Duodenal mucosa (tissue), 2 donors: ENCODE results near the gene TRAF3IP1.
A peak's percentile ranks its signal among the peaks of the same experiment; 100 is the strongest.

Experiments
- H3K27ac ChIP-seq: one replicate; pipeline ENCODE4 v1.7.0; 2013; ENCODE audit warnings: low read depth, low read length
- H3K27me3 ChIP-seq, 2 donors: one replicate each; pipeline ENCODE4 v1.7.0; 2013; ENCODE audit warnings: low read length in 2 of 2, control low read depth in 1 of 2; ENCODE audit not compliant: insufficient read depth in 2 of 2, control insufficient read depth in 1 of 2
- H3K36me3 ChIP-seq, 2 donors: one replicate each; pipeline ENCODE4 v1.7.0; 2013; ENCODE audit warnings: low read length in 2 of 2, control low read depth in 1 of 2; ENCODE audit not compliant: insufficient read depth in 2 of 2, control insufficient read depth in 1 of 2
- H3K4me1 ChIP-seq, 2 donors: one replicate each; pipeline ENCODE4 v1.7.0; 2013; ENCODE audit warnings: low read length in 2 of 2, control low read depth in 1 of 2; ENCODE audit not compliant: insufficient read depth in 2 of 2, control insufficient read depth in 1 of 2
- H3K4me3 ChIP-seq, 2 donors: one replicate each; pipeline ENCODE4 v1.7.0; 2013; ENCODE audit warnings: low read length in 2 of 2, low read depth in 1 of 2
- H3K9ac ChIP-seq, 2 donors: one replicate each; pipeline ENCODE4 v1.7.0; 2013; ENCODE audit warnings: low read length in 2 of 2, low read depth in 1 of 2
- H3K9me3 ChIP-seq, 2 donors: one replicate each; pipeline ENCODE4 v1.7.0; 2013; ENCODE audit warnings: low read length in 2 of 2, control low read depth in 1 of 2; ENCODE audit not compliant: control insufficient read depth in 1 of 2

The TRAF3IP1 gene

DNA sequence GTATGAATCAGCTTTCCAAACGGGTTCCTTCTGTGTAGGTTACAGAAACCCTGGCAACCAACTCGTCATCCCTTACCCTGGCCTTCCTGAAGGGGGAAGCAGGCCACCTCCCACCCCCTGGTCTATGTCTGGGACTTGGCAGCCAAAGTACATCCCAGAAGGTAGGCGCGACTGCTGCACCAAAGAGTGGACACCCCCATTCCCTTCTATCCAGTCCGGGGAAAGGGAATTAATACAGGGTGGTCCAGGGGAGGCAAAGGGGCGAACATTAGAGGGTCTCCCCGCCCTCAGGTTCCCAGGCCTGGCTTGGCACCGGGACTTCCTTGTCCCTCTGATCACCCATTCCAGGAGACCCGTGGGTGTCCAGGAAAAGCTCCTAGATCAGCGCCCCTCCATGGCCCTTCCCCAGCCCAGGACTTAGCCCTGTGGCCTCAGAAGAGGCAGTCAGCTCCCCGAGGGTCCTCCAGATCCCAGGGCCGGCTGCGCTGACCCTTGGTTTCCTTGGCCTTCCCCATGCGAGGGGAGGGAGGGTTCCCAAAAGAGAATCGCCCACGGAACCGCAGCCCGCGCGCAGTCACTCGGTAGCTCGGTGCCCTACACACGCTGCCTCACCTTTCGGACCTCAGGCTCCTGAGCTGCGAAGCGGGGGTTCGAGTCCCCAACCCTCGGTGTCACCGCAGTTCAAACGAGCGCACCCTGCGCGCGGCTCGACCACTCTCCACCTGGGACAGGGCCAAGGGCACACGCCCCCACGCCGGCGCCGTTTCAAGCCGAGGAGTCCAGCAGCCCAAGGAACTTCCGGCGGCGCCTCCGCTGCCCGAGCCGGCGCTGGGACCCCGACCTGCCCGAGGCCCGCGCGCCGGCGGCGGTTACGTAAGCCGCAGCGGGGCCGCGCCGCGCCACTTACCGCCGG, 32.3 kb upstream of the TRAF3IP1 start, which contains the start of gene PER2:
Gene PER2 (minus strand): TSS at position 874 of the 913 bp plus-strand sequence. CDS start 10,674 bp downstream, outside the sequence.
- Histone ChIP-seq H3K27ac (peak within 1 kb of the TSS; percentile 79), H3K4me1 (peaks cover 67 to 68% of the 10 kb centered on the region in 2 donors)

DNA sequence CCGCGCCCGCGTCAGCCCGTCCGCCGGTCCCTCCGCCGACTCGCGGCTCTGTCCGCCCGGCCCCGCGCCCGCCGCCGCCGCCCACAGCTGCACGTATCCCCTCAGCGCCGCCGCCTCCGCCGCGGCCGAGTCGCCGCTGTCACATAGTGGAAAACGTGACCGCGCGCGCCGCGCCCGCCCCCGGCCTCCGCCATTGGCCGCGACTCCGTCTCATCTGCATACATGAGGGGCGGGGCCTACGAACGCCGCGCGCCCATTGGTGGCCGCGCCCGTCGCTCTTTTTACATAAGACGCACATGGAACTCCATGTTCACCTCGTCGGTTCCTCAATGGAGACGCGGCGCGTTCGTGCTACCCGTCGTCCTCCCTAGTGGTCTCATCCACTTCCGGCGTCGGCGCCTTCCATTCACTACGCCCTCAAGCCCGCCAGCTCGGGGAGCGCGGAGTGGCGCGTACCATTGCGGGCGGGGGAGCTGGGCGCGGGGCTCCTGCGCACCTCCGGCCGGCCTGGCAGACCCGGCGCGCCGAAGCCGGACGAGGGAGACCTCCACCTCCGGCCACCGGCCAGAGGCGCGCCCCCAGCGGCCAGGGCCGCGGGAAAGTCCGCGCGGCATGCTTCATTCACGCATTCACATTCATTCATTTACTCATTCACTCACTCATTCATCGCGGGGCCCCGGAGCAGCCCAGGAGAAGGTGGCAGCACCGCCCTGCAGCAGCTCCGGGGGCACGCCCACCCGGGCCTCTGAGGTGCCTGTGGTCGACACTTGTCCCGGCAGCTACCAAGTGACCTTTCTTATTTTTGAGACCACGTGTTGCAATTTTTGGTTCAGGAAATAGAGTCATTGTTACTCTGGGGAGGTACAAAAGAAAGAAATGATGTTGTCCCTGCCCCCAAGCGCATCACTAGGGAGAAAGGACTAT, 31.4 kb upstream of the TRAF3IP1 start:
- Histone ChIP-seq H3K9ac (peak overlapping the region; percentile 71 to 86), H3K9me3 (no peaks in the 10 kb centered on the region), H3K4me3 (peak overlapping the region; percentile 69 to 87), H3K4me1 (peaks cover 60 to 62% of the 10 kb centered on the region in 2 donors), H3K36me3 (no peaks in the 10 kb centered on the region), H3K27ac (peak overlapping the region; percentile 79), H3K27me3 (no peaks in the 10 kb centered on the region)

More for the DNA sequence above, 32.3 kb upstream of the TRAF3IP1 start, which contains the start of gene PER2:
- H3K9ac ChIP-seq: peak within 1 kb of the TSS; percentile 86 to 97
- peak within 1 kb of the TSS; percentile 85 to 87 for H3K4me3 ChIP-seq
- H3K36me3 ChIP-seq: no peaks in the 10 kb centered on the region
- no peaks in the 10 kb centered on the region for H3K27me3 ChIP-seq
- H3K9me3 ChIP-seq: no peaks in the 10 kb centered on the region

DNA sequence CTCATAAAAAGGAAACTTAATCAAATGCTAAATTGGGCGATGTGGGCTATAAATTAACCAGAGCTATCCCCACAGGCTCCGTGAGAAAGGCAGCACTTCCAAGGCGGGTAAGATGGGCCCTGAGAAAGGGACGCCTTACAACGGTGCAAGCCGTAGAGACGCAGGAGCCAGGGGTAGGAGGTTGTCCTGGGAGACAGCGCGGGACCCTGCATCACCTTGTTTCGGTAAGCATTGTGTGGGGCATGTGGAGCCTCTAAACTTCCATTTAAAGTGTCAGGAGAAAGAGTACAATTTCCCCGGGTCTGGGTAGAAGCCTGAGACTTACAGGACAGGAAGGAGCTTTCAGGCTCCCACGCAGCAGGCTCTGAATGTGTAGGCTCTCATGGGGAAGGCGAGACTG, 30.7 kb upstream of the TRAF3IP1 start:
- Histone ChIP-seq H3K4me1 (peaks cover 63 to 66% of the 10 kb centered on the region in 2 donors), H3K36me3 (no peaks in the 10 kb centered on the region), H3K27ac (peak overlapping the region; percentile 4), H3K4me3 (peak overlapping the region; percentile 67 to 69), H3K27me3 (no peaks in the 10 kb centered on the region), H3K9me3 (no peaks in the 10 kb centered on the region), H3K9ac (peak overlapping the region; percentile 71 to 74)

DNA sequence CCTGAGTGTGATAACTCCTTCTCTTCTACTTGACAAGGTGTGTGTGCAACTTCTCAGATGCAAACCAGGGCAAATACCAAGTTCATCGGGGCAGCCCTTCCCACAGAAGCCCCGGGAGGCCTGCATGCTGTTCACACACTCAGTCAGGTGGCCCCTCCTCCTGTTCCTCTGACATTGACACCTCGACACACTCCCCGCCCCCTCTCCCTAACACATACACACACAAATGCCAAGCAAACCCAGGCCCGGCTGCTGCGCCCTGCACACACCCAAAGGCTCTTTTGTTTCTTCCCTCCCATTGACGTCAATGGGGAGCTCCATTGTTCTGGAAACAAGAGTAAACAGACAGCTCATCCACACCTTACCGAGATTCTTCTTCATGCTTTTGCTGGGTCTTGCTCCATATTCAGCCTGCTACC, 30.2 kb upstream of the TRAF3IP1 start:
- H3K27ac ChIP-seq: peak overlapping the region; percentile 4
- H3K36me3 ChIP-seq: no peaks in the 10 kb centered on the region
- H3K9me3 ChIP-seq: no peaks in the 10 kb centered on the region
- no peaks in the 10 kb centered on the region for H3K27me3 ChIP-seq
- H3K4me1 ChIP-seq: peaks cover 63 to 66% of the 10 kb centered on the region in 2 donors
- peak overlapping the region; percentile 71 to 74 for H3K9ac ChIP-seq
- peak overlapping the region; percentile 67 to 69 for H3K4me3 ChIP-seq

DNA sequence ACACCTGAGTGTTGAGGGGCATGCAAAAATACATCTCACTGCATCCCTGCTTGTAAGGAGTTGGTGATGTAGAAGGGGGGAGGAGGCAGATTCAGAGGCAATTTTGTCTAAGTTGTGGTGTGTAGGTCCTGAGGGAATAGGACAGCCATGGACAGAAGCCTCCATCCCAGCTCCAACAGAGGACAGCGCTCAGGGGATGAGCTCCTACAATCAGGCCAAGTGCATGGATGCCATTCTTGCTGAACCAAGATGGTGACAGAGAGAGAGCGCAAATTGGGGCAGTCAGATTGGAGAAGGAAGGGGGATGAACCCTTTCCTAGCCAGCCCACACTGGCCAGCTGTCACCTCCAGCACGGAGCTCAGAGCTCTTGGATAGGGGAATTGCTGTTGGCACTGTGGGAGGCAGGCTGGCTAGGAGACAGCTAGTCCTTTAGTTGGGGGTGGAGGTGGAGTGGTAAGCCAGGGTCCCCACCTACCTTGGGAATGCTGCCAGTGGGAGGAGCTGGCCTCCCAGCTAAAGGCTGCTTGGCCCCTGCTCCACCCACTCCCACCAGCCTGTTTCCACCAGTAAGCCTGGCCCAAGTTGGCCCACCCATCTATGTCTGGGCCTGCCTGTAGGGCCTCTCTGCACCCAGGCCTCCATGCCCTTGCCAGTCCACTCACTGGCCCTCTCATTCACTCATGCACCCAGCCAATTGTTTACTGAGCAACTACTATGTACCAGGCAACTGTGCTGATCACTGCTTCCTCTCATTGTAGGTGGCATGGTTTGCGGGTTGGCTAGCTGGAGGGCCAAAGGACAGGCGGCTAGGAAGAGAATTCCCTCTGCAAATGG, 29.4 kb upstream of the TRAF3IP1 start:
- Histone ChIP-seq H3K9me3 (no peaks in the 10 kb centered on the region), H3K36me3 (no peaks in the 10 kb centered on the region), H3K27ac (peak overlapping the region; percentile 37), H3K27me3 (no peaks in the 10 kb centered on the region), H3K4me3 (no peak overlapping the region), H3K4me1 (peaks cover 60 to 65% of the 10 kb centered on the region in 2 donors), H3K9ac (peak overlapping the region in 1 of 2 donors; percentile 27)

DNA sequence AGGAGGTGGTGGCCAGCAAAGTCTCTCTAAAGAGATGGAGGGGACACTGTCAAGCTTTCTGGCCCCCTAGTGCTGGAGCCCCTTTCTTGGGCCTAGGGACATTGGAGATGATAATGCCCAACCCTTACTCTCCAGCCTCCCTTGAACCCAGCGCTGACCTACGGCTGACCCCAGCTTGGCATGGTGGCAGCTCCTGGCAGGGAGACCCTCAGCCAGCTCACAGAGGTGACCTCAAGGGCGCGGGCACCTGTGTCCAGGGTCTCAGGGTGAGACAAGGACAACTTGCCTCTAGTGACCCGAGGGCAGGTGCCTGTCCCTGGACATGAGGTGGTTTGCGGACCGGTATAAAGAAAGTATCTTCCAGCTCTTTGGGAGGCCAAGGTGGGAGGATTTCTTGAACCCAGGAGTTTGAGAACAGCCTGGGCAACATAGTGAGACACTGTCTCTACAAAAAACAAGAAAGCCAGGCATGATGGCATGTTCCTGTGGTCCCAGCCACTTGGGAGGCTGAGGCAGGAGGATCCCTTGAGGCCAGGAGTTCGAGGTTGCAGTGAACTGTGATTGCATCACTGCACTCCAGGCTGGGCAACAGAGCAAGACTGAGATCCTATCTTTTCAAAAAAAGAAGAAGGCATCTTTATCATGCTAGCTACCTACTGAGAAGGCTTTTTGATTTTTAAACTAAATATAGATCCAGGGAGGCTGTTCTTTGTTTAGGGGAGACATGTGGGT, 28.6 kb upstream of the TRAF3IP1 start:
- Histone ChIP-seq H3K9ac (no peak overlapping the region), H3K36me3 (no peaks in the 10 kb centered on the region), H3K27ac (no peak overlapping the region), H3K27me3 (no peaks in the 10 kb centered on the region), H3K4me1 (peaks cover 52 to 57% of the 10 kb centered on the region in 2 donors), H3K9me3 (no peaks in the 10 kb centered on the region), H3K4me3 (no peak overlapping the region)

DNA sequence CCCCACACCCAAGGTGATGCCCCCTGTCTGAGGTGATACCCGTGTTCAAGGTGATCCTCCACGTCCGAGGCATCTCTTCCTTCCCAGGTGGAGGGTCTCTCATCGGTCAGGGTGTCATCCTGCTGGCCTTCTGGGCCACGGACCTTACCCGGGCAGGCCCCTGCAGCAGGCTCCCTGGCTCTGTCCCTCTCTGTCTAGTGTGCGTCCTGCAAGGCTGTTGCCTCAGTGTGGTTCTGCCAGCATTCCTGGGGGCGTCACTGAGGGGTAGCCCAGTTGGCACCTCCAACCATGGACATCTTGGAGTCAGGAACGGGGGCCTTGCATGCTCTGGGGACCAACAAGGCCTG, 26.3 kb upstream of the TRAF3IP1 start:
- Histone ChIP-seq H3K9ac (no peak overlapping the region), H3K27me3 (no peaks in the 10 kb centered on the region), H3K36me3 (no peaks in the 10 kb centered on the region), H3K4me3 (peak overlapping the region in 1 of 2 donors; percentile 20), H3K4me1 (peaks cover 39 to 49% of the 10 kb centered on the region in 2 donors), H3K9me3 (no peaks in the 10 kb centered on the region), H3K27ac (no peak overlapping the region)

DNA sequence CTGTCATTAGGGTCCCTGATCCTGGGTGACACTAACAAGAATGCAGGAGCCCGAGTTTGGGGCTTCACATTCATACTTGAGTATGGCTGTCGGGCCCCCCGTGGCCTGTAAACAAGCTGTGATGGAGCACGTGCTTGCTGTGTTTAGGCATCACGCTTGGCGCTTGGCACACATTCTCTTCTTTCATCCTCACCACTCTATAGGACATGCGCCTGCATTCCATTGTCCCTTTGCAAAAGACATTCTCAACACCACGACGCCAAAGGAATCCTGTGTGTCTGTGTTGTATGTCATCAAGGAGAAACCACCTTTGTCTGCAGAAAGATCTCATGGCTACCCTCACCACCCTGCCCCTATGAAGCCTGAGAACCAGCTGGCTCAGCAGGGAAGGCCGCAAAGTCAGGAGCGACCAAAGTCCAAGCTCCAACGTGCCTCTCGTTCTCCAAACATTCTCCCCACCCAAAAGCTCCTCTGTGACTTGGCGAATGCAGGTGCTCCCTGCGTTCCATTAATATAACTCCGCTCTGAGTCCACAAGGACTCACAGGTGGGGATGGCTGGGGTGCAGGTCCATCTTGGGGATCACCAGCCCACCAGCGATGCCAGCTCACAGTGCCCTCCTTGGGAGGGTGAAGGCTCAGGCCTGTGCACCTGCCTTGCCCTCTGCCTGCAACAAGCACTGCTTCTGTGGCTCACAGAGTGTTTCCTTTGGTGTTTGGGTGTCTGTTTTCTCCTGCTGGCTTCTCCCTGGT, 25.8 kb upstream of the TRAF3IP1 start:
- Histone ChIP-seq H3K9me3 (no peaks in the 10 kb centered on the region), H3K9ac (peak overlapping the region; percentile 16 to 27), H3K4me3 (peak overlapping the region; percentile 40 to 49), H3K4me1 (peaks cover 37 to 48% of the 10 kb centered on the region in 2 donors), H3K27ac (peak overlapping the region; percentile 48), H3K36me3 (no peaks in the 10 kb centered on the region), H3K27me3 (no peaks in the 10 kb centered on the region)
